Upper lobe of right lung (tissue), 1 donor: ENCODE data around the gene GOLGA6L6. TPM values are rescaled to one million over a fixed set of nuclear protein-coding genes. Genes with fewer than 3 reads are reported as not detected.
"Not testable (repeated sequence)": the region's sequence is repeated elsewhere in the genome, so short reads cannot be mapped to it uniquely, and the experiment has no call there.

Experiments used
- ATAC-seq: fragments of 200-7000 bp; cut with Tn5 transposase; one replicate; pipeline ENCODE4 v1.9.1; 2020; ENCODE audit warnings: mild to moderate bottlenecking, moderate library complexity
- DNase-seq: peaks from one replicate; pipeline ENCODE4 v3.0.0-alpha.2; 2020
- H3K27ac ChIP-seq: fragments of 200-600 bp; one replicate; pipeline ENCODE4 v1.8.0; 2022
- H3K27me3 ChIP-seq: fragments of 200-600 bp; one replicate; pipeline ENCODE4 v1.8.0; 2022; ENCODE audit warnings: mild to moderate bottlenecking
- H3K36me3 ChIP-seq: fragments of 200-600 bp; one replicate; pipeline ENCODE4 v1.8.0; 2022
- H3K4me1 ChIP-seq: fragments of 200-600 bp; one replicate; pipeline ENCODE4 v1.8.0; 2022
- H3K4me3 ChIP-seq: fragments of 200-600 bp; one replicate; pipeline ENCODE4 v1.8.0; 2022; ENCODE audit warnings: mild to moderate bottlenecking
- H3K9me3 ChIP-seq: fragments of 200-600 bp; one replicate; pipeline ENCODE4 v1.8.0; 2022
- intact Hi-C: fragments of 100-400 bp; cut with DNase I; formaldehyde crosslinking; loops from one replicate; pipeline ENCODE4 v1.11.0; 2022
- total RNA-seq: library from RNA; stranded (reverse); fragmentation: NEBNext Ultra II Directional; extraction: Animal tissue kit (Norgen Biotek cat#: 25700); gene quantifications from one replicate; pipeline ENCODE4 v1.2.1, GENCODE V29; 2021
- donor health status: DM: no; HTN: yes; CAD: no; lungs with severe emphysema.

The GOLGA6L6 gene
- total RNA-seq, 1 donor from 2014 or later = not detected

GRCh38 chr15:20492598-20492997 is 49.0 kb downstream of the GOLGA6L6 start:
- H3K4me3 ChIP-seq, H3K27me3 ChIP-seq, H3K27ac ChIP-seq, H3K36me3 ChIP-seq, intact Hi-C loops, H3K4me1 ChIP-seq, ATAC-seq, H3K9me3 ChIP-seq, DNase-seq: not testable (repeated sequence)

DNA sequence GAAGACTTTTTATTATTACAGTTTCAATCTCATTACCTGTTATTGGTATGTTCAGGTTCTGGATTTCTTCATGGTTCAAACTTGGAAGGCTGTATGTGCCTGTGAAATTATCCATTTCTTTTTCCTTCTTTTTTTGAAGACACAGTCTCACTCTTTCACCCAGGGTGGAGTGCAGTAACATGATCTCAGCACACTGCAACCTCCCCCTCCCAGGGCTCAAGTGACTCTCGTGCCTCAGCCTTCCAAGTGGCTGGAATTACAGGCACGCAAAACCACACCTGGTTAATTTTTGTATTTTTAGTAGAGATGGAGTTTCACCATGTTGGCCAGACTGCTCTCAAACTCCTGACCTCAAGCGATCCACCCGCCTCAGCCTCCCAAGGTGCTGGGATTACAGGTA is 52.3 kb downstream of the GOLGA6L6 start:
- H3K4me3 ChIP-seq, ATAC-seq, H3K4me1 ChIP-seq, DNase-seq, H3K36me3 ChIP-seq, H3K9me3 ChIP-seq, H3K27ac ChIP-seq, H3K27me3 ChIP-seq, intact Hi-C loops: not testable (repeated sequence)
